ENCODE data around the gene CCDC97. TPM values are rescaled to one million over a fixed set of nuclear protein-coding genes. Genes with fewer than 3 reads are reported as not detected.

The CCDC97 gene
- total RNA-seq, 1 donor from 2014 or later = 15.5 TPM

GRCh38 chr19:41350735-41351338 lies 40.9 kb downstream of the CCDC97 start:
- peak overlapping the region; percentile 94 for H3K27ac ChIP-seq (replicated peaks)
- intact Hi-C loops (cut with micrococcal nuclease) = no loop called here
- DNase-seq = no peak
- H3K27me3 ChIP-seq (ENCODE audit: low read depth) = peaks cover 13% of the 10 kb centered on the region
- H3K9me3 ChIP-seq (replicated peaks) = no peaks in the 10 kb centered on the region
- no peak for TF ChIP-seq CTCF (IDR thresholded peaks at IDR 0.05; ENCODE audit: borderline replicate concordance)
- H3K4me1 ChIP-seq = peaks cover 70% of the 10 kb centered on the region
- peak overlapping the region; percentile 93 for H3K4me3 ChIP-seq
- peaks cover 16% of the 10 kb centered on the region for H3K36me3 ChIP-seq

GRCh38 chr19:41351339-41352245 lies 41.6 kb downstream of the CCDC97 start:
- Histone ChIP-seq H3K27ac (replicated peaks) (peak overlapping the region; percentile 94), H3K27me3 (ENCODE audit: low read depth) (peaks cover 13% of the 10 kb centered on the region), H3K4me1 (peaks cover 74% of the 10 kb centered on the region), H3K4me3 (peak overlapping the region; percentile 93), H3K9me3 (replicated peaks) (no peaks in the 10 kb centered on the region), H3K36me3 (peaks cover 16% of the 10 kb centered on the region)
- TF ChIP-seq CTCF (IDR thresholded peaks at IDR 0.05; ENCODE audit: borderline replicate concordance) = no peak
- DNase-seq = peak; percentile 75
- intact Hi-C loops (cut with micrococcal nuclease) = no loop called here

GRCh38 chr19:41352279-41352608 lies 42.3 kb downstream of the CCDC97 start:
- H3K27me3 ChIP-seq (ENCODE audit: low read depth) = peaks cover 13% of the 10 kb centered on the region
- intact Hi-C loops (cut with micrococcal nuclease) = no loop called here
- no peak for TF ChIP-seq CTCF (IDR thresholded peaks at IDR 0.05; ENCODE audit: borderline replicate concordance)
- H3K4me3 ChIP-seq = peak overlapping the region; percentile 93
- peak overlapping the region; percentile 94 for H3K27ac ChIP-seq (replicated peaks)
- no peaks in the 10 kb centered on the region for H3K9me3 ChIP-seq (replicated peaks)
- H3K36me3 ChIP-seq = peaks cover 11% of the 10 kb centered on the region
- peaks cover 74% of the 10 kb centered on the region for H3K4me1 ChIP-seq
- no peak for DNase-seq

- peaks cover 5% of the 10 kb centered on the region for H3K36me3 ChIP-seq
- H3K9me3 ChIP-seq (replicated peaks) = no peaks in the 10 kb centered on the region
- peaks cover 74% of the 10 kb centered on the region for H3K4me1 ChIP-seq
- peak overlapping the region; percentile 94 for H3K27ac ChIP-seq (replicated peaks)
- peak; percentile 76 for DNase-seq
- H3K4me3 ChIP-seq = peak overlapping the region; percentile 93
- intact Hi-C loops (cut with micrococcal nuclease) = no loop called here
- peaks cover 13% of the 10 kb centered on the region for H3K27me3 ChIP-seq (ENCODE audit: low read depth)
- TF ChIP-seq CTCF (IDR thresholded peaks at IDR 0.05; ENCODE audit: borderline replicate concordance) = peak; percentile 48
Measured at GRCh38 chr19:41352609-41353465, 42.9 kb downstream of the CCDC97 start.
